Measurements from ENCODE around the gene TPRX1. TPM values are rescaled to one million over a fixed set of nuclear protein-coding genes. Genes with fewer than 3 reads are reported as not detected.
A peak's percentile ranks its signal among the peaks of the same experiment; 100 is the strongest.

The TPRX1 gene
- total and polyA plus RNA-seq, 8 donors, result not detected

- DNase-seq (no peak), ATAC-seq (no peak)
- Histone ChIP-seq H3K36me3 (peaks cover 0 to 60% of the 10 kb centered on the region in 2 donors), H3K9me3 (no peaks in the 10 kb centered on the region), H3K4me3 (no peak overlapping the region), H3K4me1 (peaks cover 26 to 31% of the 10 kb centered on the region in 2 donors), H3K27me3 (no peaks in the 10 kb centered on the region), H3K27ac (peak overlapping the region in 1 of 2 donors; percentile 9)
- intact Hi-C loops (cut with DNase I), result loop anchor here in 1 of 2 donors (10.0 kb wide), 1 partner anchor 67 kb away; the partner anchor contains the start of gene EHD2
- TF ChIP-seq CTCF (IDR thresholded peaks at IDR 0.05), result no peak
These were observed 22.6 kb downstream of the TPRX1 start for GRCh38 chr19:47781590-47782262.

DNA sequence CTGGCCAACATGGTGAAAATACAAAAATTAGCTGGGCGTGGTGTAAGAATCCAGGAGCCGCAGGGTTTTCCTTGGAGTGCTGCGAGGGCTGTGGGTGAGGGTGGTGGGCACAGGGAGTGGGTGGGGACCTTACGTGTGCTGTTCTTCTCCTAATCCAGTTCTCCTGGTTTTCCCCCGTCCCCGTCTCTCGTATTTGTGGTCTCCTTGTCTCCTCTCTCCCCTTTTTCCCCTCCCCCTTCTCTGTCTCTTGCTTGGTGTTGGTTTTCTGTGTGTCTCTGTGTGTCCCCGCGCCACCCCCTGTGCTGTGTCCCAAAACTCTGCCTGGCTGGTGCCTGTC, 24.2 kb downstream of the TPRX1 start:
- Histone ChIP-seq H3K27me3 (no peaks in the 10 kb centered on the region), H3K36me3 (peaks cover 0 to 44% of the 10 kb centered on the region in 2 donors), H3K9me3 (no peaks in the 10 kb centered on the region), H3K4me1 (peaks cover 29 to 31% of the 10 kb centered on the region in 2 donors), H3K4me3 (peak overlapping the region; percentile 74 to 92), H3K27ac (peak overlapping the region; percentile 94 to 98)
- ATAC-seq (no peak), DNase-seq (no peak)
- no peak for TF ChIP-seq CTCF (IDR thresholded peaks at IDR 0.05)
- intact Hi-C loops (cut with DNase I), result loop anchor here in 1 of 2 donors (10.0 kb wide), 1 partner anchor 65 kb away; the partner anchor contains the start of gene EHD2

- DNase-seq (peak in 1 of 4 donors; percentile 60), ATAC-seq (peak; percentile 25)
- peak overlapping the region; percentile 94 to 98 for H3K27ac ChIP-seq
- H3K27me3 ChIP-seq, result no peaks in the 10 kb centered on the region
- intact Hi-C loops (cut with DNase I), result loop anchor here in 1 of 2 donors (10.0 kb wide), 1 partner anchor 65 kb away; the partner anchor contains the start of gene EHD2
- H3K9me3 ChIP-seq, result no peaks in the 10 kb centered on the region
- peak overlapping the region; percentile 74 to 92 for H3K4me3 ChIP-seq
- H3K4me1 ChIP-seq, result peaks cover 29 to 31% of the 10 kb centered on the region in 2 donors
- TF ChIP-seq CTCF (IDR thresholded peaks at IDR 0.05), result no peak
- H3K36me3 ChIP-seq, result peaks cover 0 to 39% of the 10 kb centered on the region in 2 donors
These were observed 24.7 kb downstream of the TPRX1 start for GRCh38 chr19:47779524-47780214.

DNA sequence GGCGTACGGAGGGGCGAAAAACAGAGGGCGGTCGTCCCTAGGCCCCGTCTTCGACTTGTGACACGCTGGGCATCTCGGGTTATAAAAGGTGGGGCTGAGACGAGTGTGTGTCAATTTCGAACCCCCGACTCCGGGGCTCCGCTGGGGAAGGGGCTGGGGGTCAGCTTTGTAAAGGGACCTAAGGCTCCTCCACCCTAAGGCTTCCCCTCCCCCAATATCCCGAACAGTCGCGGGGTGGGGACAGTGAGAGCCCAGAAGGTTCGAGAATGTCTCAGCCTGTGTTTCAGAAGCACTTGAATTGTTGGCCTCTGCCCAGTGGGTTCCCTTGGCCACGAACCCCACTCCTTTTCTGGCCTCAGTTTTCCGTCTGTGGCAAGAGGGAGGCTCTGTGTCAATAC, 25.4 kb downstream of the TPRX1 start:
- Histone ChIP-seq H3K9me3 (no peaks in the 10 kb centered on the region), H3K4me3 (peak overlapping the region; percentile 74 to 92), H3K27me3 (no peaks in the 10 kb centered on the region), H3K36me3 (peaks cover 0 to 32% of the 10 kb centered on the region in 2 donors), H3K4me1 (peaks cover 29 to 31% of the 10 kb centered on the region in 2 donors), H3K27ac (peak overlapping the region; percentile 94 to 98)
- intact Hi-C loops (cut with DNase I), result no loop called here
- ATAC-seq, result peak; percentile 59
- peak in 3 of 4 donors; percentile 26 to 52 (median 37) for DNase-seq
- TF ChIP-seq CTCF (IDR thresholded peaks at IDR 0.05), result no peak
